Muscle of arm (tissue), 12 donors: ENCODE measurements around the gene BRMS1. TPM values are rescaled to one million over a fixed set of nuclear protein-coding genes. Genes with fewer than 3 reads are reported as not detected.
A peak's percentile ranks its signal among the peaks of the same experiment; 100 is the strongest.

Source experiments
- DNase-seq: peaks from one replicate; pipeline ENCODE4 v3.0.0-alpha.2; 2013
- polyA plus RNA-seq, 12 donors: library from polyadenylated mRNA; unstranded; fragments of 120-200 nt; gene quantifications; one replicate each; pipeline ENCODE4 v1.2.1, GENCODE V29; 2013; ENCODE audit not compliant: insufficient read length in 12 of 12

Gene BRMS1
- polyA plus RNA-seq, 12 donors, result 14.7 to 28.4 (median 19.2) TPM; not detected in 1

DNA sequence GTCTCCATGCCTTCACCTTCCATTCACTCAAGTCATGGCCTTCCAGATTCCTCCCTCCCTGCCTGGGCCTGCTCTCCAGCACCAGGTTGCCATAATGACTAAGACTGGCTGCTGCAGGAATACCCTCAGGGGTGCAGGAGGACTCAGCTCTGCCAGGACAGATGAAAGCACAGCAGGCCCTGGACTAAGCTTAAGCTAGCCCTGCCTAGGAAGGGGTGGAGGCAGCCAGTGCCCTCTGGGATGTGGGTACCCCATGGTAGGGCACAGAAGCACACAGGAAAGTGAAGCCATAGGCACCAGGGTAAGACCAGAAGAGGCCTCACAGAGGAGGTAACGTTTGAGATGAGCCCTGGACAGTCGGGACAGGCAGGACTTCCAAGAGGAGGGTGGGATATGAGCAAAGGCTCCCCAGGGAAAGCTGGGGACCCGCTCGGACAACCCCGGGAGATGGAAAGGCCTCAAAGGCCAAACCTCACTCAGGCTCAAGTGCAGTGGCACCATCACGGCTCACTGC lies 5.7 kb downstream of the BRMS1 start:
- DNase-seq, result no peak

DNA sequence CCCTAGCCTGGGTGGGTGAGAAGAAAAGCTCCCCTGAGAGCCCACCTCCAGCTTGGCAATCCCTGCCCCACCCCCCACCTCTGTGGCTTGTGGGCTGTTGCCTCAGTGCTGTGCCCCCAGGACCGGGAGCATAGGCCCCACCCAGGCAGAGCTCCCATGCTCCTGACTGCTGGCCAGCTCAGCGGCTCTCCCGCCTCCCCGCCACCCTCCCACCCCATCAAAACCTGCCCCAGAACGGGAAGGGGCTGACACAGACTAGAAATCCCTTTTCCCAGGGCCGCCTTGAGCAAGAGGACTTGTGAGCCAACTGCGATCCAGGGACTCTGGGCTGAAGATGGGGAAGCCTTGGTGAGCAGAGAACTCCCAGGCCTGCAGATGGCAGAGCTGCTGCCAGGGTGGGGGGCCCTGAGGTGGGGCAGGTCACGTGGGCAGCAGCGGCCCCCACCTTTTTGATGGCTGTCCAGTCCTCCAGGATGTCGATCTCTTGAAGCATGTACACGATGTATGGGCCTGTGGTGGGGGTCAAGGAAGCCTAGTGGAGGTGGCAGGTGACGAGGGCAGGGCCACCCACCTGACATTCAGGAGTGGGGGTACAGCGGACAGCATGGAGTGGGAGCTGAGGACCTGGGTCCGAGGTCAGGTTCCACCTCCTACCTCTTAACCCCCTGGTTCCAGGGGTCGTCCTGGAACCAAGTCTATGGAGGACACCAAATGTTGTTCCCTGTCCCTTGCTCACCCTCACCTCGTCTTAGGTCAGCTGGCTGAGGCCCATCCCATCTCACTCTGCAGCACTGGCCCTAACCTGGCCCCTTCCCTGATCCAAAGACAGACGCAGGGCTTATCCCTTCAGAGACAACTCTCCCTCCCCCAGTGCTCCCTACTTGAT lies 6.4 kb downstream of the BRMS1 start:
- DNase-seq, result no peak

GRCh38 chr11:66337103-66337899 lies 7.6 kb downstream of the BRMS1 start:
- no peak for DNase-seq

DNA sequence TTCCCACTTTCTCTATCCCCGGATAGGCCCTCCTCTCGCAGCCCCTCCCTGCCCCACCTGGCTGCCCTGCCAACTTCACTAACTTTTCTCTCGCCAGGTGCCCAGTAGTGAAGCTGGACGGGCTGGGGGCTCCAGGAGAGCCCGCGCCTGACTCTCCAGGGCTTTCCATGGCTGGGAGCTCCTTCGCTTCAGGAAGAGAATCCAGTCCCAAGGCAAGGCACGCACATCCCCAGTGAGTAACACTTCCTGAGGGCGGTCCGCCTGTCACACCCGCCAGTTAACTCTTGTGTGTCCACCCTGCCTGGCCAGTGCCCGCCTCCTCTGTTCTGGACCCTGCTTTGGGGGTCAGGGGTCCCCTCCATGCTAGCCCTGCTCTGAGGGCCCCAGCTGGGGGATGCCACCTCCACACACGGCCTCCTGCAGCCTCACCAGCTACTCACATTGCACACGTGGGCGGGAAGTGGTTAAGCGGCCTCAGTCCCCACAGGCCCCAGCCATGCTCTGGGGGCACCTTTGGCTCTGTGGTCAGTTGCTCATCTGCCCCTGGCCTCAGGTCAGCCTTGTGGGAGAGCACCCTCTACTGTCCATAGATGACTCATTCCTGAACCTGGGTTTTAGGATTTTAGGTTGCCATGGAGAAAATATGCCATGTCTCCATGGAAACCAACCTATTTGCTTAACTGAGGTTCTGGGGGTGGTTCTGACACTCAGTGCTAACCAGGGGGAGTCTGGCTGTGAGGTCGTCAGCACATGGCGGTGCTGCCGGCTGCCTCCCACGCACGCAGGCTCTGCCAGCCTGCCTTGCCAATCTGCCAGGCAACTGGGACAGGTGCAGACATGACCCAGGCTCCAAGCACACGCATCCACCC lies 8.4 kb downstream of the BRMS1 start, which contains the start of gene RIN1:
Gene RIN1, minus strand, starts transcription at position 201 of the 869 bp plus-strand sequence. Its CDS starts 32 bp downstream, at position 169.
- DNase-seq, result no peak

- DNase-seq, result no peak
These were observed 9.2 kb downstream of the BRMS1 start for GRCh38 chr11:66335531-66336233.

DNA sequence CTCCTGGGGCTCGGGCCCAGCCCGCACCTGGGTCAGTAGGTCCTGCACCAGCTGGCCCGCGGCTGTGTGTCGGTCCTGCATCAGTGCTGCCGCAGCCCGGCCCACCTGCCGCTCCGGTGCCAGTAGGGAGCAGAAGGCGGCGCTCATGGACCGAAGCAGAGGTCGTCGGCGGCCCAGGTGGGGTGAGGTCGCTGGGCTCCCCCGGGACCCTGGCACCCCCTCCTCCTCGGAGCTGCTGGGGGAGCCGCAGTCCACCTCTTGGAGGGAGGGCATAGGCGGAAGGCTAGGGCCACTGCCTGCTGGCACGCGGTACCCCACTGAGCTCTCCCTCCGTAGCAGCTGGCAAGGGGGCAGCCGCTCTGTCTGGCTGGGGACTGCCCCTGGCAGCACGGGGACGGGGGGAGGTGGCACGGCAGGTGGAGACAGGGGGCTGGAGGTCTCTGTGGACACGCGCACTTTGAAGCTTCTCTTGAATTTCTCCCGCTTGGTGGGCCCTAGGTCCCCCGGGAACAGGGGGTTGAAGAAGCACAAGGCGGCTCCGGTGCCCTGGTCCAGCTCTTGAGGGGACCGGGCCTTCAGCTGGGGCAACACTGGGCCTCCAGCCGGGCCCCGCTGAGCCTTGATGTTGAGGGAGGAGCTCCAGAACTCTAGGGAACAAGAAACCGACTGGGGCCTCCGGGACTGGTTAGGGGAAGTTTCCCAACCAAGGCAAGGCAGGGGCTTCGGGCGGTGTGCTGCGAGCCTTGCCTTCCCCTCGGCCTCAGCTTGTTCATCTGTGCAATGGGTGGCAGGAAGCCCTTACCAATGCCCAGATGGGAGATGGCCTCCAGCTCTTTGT lies 10.1 kb downstream of the BRMS1 start:
- no peak for DNase-seq

DNA sequence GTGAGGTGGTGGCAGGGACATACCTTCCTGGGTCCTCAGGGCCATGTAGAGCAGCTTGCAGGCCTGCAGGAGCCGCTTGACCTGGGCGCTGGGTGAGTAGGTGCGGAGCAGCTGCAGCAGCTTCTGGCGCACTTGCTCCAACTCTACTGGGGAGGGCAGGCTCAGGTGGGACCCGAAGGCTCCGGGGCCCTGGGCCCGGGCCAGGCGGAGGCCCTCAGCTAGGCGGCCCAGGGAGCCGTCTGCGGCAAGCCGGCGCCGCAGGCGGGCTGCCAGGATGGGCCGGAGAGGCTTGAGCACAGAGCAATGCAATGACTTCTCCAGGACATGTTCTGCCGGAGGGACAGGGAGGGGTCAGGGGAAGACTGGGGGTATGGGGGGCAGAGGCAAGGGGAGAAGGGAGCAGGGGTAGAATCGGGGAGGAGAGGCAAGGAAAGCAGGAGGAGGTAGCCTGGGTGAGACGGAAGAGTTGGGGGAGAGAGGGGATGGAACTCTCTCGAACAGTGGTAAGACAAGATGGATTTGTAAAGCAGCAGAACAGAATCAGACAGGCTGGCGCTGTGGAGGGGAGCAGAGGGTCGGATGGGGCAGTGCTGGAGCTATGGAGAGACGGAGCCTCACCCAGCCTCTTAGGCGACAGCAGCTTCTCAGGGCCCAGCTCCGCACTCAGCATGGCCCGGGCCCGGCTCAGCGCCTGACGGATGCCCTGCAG lies 10.9 kb downstream of the BRMS1 start:
- DNase-seq, result no peak

DNA sequence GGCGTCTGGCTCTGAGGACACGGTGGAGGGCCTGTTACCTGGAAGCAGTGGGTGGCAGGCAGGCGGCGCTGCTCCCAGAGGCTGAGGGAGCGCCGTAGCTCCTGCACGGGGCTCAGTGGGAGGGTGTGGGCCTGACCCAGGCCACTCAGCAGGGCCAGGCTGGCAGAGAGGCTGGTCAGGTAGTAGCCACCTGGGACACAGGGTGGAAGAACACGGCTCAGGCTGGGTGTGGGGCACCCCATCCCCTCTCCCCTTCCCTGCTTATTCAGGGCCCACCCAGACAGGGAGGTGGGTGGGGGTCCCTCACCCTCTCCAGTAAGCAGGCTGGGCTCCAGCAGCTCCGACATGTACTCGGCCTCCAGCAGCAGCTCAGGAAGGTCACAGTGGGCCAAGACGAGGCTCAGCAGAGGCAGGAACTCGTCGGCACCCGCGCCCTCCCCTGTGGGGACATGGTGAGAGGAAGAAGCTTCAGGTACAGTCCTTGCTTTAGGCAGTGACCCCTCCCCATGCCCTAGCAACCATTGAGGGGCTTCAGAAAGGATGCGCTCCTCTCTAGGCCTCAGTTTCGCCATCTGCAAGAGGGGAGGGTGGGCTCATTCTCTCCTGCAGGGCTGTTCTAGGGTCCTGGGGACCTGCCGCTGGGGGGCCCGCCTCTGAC lies 11.6 kb downstream of the BRMS1 start:
- no peak for DNase-seq

- no peak for DNase-seq
These were observed 12.3 kb downstream of the BRMS1 start for GRCh38 chr11:66332371-66333219.

DNA sequence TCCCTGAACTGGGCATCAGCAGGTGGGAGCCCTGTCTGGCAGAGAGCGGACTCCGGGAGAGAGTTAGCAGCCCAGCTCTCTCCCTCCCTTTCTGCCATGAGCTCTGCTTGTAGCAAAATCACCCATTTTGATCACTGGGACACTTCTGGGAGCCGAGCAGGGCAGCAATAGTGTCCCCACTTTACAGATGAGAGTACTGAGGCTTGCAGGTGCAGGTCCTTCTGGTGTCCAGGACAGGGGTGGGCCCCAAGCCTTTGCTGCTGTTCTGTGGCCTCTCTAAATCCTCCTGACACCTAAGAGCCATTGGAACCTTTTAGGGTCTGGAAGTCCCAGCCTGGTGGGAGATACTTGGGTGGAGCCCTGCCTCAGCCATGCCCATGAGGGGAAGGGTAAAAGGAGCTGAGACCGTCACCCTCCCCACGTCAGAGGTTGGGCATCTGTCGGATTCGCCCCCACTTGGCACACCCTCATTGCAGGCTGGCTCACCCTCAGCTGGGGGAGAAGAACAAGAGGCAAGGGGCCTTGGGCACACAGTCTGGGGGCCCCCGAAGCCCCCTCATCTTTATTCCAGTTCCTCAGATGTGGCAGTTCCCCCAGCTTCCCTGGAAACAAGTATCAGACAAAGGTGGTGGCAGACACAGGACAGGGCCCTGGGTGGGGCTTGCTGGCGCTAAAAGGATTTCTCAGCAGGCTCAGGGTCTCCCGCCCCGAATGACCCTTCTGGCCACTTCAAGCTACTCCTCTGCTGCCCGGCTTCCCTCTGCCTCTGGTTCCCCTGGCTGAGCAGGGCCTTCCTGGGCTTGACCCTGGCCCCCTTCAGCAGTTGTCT lies 13.1 kb downstream of the BRMS1 start:
- no peak for DNase-seq

- no peak for DNase-seq
These were observed 14.0 kb downstream of the BRMS1 start for GRCh38 chr11:66330931-66331330.

GRCh38 chr11:66329165-66329673 lies 15.7 kb downstream of the BRMS1 start:
- no peak for DNase-seq

GRCh38 chr11:66328302-66329144 lies 16.4 kb downstream of the BRMS1 start:
- peak; percentile 85 for DNase-seq

- no peak for DNase-seq
These were observed 16.9 kb downstream of the BRMS1 start for GRCh38 chr11:66328031-66328301.

DNA sequence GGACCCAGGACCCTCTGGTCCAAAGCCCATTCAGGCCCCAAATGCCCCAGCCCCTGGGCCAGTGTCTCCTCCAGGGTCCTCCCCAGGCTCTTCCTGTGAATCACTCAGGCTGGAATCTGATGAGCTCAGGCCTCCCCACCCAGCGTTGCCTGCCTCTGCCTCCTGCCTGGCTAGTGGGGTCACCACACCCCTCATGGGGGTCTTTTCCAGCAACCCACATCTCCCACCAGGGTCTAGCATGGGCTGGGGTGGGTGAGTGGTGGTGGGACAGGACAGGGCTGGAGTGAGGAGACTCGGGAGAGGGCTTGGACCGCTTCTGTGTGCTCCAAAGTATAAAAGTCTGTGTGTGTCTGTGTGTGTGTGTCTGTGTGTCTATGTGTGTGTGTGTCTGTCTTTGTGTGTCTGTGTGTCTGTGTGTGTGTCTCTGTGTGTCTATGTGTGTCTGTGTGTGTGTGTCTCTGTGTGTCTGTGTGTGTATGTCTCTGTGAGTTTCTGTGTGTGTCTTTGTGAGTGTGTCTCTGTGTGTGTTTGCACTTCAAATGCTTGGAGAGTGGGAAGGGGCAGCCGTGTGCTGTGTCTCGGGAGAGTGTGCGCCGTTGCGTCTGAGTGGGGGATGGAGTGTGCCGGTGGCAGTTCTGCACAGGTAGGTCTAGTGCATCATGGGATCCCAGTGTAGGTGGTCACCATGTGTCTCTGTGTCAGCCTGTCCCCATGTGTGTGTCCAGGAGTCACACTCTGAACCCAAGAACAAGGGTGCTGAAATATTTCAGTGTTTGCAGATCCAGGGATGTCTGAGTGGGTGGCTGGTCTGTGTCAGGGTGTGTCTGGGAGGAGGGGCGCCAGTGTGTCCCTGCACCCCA lies 17.5 kb downstream of the BRMS1 start:
- no peak for DNase-seq
